H1 (cell line): ENCODE measurements around the gene DDR1. TPM values are rescaled to one million over a fixed set of nuclear protein-coding genes. Genes with fewer than 3 reads are reported as not detected.

Experiments used
- CTCF ChIA-PET: fragments of 300-600 bp; sonication (Branson Sonifier 250); formaldehyde crosslinking; loops from one replicate; lab custom pipeline; 2021; ENCODE audit not compliant: partially characterized antibody; lab: Charles Lee
- POLR2A ChIA-PET: fragments of 300-600 bp; sonication (Branson Sonifier 250); formaldehyde crosslinking; loops from one replicate; lab custom pipeline; 2021; ENCODE audit warnings: inconsistent platforms; ENCODE audit not compliant: partially characterized antibody; lab: Charles Lee
- DNase-seq, 2 experiments: peaks; one replicate each; pipeline versions ENCODE4 v3.0.0 to v3.0.0-alpha.2; 2010 to 2022; ENCODE audit warnings: low spot score in 2 of 2, low read depth in 1 of 2, mixed read lengths in 1 of 2
- FAIRE-seq: peaks from 2 replicates; lab custom pipeline; 2011; peaks lifted over from hg19 to GRCh38; lab: Jason Lieb, UNC
- H2AFZ ChIP-seq: 2 replicates; pipeline ENCODE4 v1.8.1; 2012; ENCODE audit warnings: low read length, inconsistent platforms
- H2AK5ac ChIP-seq: 2 replicates; pipeline ENCODE4 v1.6.1; 2013; ENCODE audit warnings: low read depth, low read length
- H2BK120ac ChIP-seq: replicated peaks from 2 replicates; pipeline ENCODE3; 2013; ENCODE audit warnings: low read depth, low read length, inconsistent platforms
- H2BK12ac ChIP-seq: 2 replicates; pipeline ENCODE4 v1.6.1; 2013; ENCODE audit warnings: low read depth, low read length
- H2BK15ac ChIP-seq: 2 replicates; pipeline ENCODE4 v1.6.1; 2013; ENCODE audit warnings: low read length
- H2BK20ac ChIP-seq: 2 replicates; pipeline ENCODE4 v1.6.1; 2013; ENCODE audit warnings: low read length
- H2BK5ac ChIP-seq: 2 replicates; pipeline ENCODE4 v1.6.1; 2013; ENCODE audit warnings: low read depth, low read length
- H3K14ac ChIP-seq: 2 replicates; pipeline ENCODE4 v1.6.1; 2013; ENCODE audit warnings: inconsistent platforms; ENCODE audit not compliant: insufficient read length
- H3K18ac ChIP-seq: 2 replicates; pipeline ENCODE4 v1.6.1; 2013; ENCODE audit warnings: low read length; ENCODE audit errors: extremely low read depth
- H3K23ac ChIP-seq: 2 replicates; pipeline ENCODE4 v1.6.1; 2013; ENCODE audit warnings: inconsistent platforms; ENCODE audit not compliant: insufficient read length
- H3K23me2 ChIP-seq: 2 replicates; pipeline ENCODE4 v1.6.1; 2013; ENCODE audit warnings: low read depth, low read length
- H3K27ac ChIP-seq: 2 replicates; pipeline ENCODE4 v1.6.1; 2011; ENCODE audit warnings: low read depth, low read length, inconsistent platforms
- H3K27me3 ChIP-seq, 4 experiments: replicated peaks in 1 of 4; 1 replicate in 1 of 4; 2 replicates in 3 of 4; pipeline versions ENCODE4 v1.6.1 to v1.8.1; 2011 to 2013; ENCODE audit warnings: low read length in 3 of 4, mild to moderate bottlenecking in 3 of 4, inconsistent platforms in 2 of 4, mixed read lengths in 2 of 4, moderate library complexity in 1 of 4; ENCODE audit not compliant: control insufficient read depth in 3 of 4, insufficient read depth in 3 of 4; ENCODE audit errors: extremely low read depth in 1 of 4
- H3K36me3 ChIP-seq, 4 experiments: 2 replicates each; pipeline versions ENCODE4 v1.6.1 to v1.8.1; 2011 to 2013; ENCODE audit warnings: mild to moderate bottlenecking in 4 of 4, low read length in 3 of 4, moderate library complexity in 2 of 4, control low read depth in 1 of 4, inconsistent platforms in 1 of 4; ENCODE audit not compliant: insufficient read depth in 4 of 4, control insufficient read depth in 2 of 4
- H3K4ac ChIP-seq: replicated peaks from 2 replicates; pipeline ENCODE3; 2013; ENCODE audit warnings: low read length, low read depth, mixed read lengths, inconsistent platforms; ENCODE audit not compliant: insufficient read length
- H3K4me1 ChIP-seq, 4 experiments: replicated peaks in 1 of 4; 1 replicate in 1 of 4; 2 replicates in 3 of 4; pipeline versions ENCODE4 v1.6.1 to v1.8.1; 2011 to 2013; ENCODE audit warnings: low read length in 3 of 4, inconsistent platforms in 2 of 4, mixed read lengths in 1 of 4; ENCODE audit not compliant: insufficient read depth in 4 of 4, control insufficient read depth in 3 of 4
- H3K4me2 ChIP-seq, 2 experiments: 2 replicates each; pipeline versions ENCODE4 v1.6.1 to v1.8.1; 2011 to 2013; ENCODE audit warnings: low read depth in 2 of 2, low read length in 2 of 2, control low read depth in 1 of 2, inconsistent platforms in 1 of 2, mild to moderate bottlenecking in 1 of 2; ENCODE audit not compliant: insufficient read depth in 1 of 2
- H3K4me3 ChIP-seq, 4 experiments: fragments of 200-600, 300-600 bp in 1 of 4; sonication (generic), shearing (Covaris generic), sonication (Bioruptor Twin) in 1 of 4; 2 replicates each; pipeline versions ENCODE4 v1.5.1 to v1.8.1; 2011 to 2016; ENCODE audit warnings: low read length in 4 of 4, low read depth in 3 of 4, control low read depth in 2 of 4, inconsistent platforms in 2 of 4, mild to moderate bottlenecking in 2 of 4, mixed read lengths in 1 of 4, moderate library complexity in 1 of 4; ENCODE audit not compliant: insufficient read depth in 2 of 4; ENCODE audit errors: extremely low read depth in 1 of 4
- H3K56ac ChIP-seq: replicated peaks from 2 replicates; pipeline ENCODE3; 2013; ENCODE audit warnings: low read depth, mild to moderate bottlenecking, mixed read lengths, low read length, inconsistent platforms; ENCODE audit not compliant: insufficient read length
- H3K79me1 ChIP-seq: 2 replicates; pipeline ENCODE4 v1.6.1; 2013; ENCODE audit warnings: low read depth, low read length, control low read depth
- H3K79me2 ChIP-seq, 2 experiments: 2 replicates each; pipeline versions ENCODE4 v1.6.1 to v1.8.1; 2012 to 2013; ENCODE audit warnings: low read length in 2 of 2, mild to moderate bottlenecking in 2 of 2, inconsistent platforms in 1 of 2; ENCODE audit not compliant: insufficient read depth in 2 of 2, control insufficient read depth in 1 of 2
- H3K9ac ChIP-seq, 4 experiments: replicated peaks in 1 of 4; 1 replicate in 1 of 4; 2 replicates in 3 of 4; pipeline versions ENCODE4 v1.6.1 to v1.8.1; 2011 to 2013; ENCODE audit warnings: low read depth in 3 of 4, low read length in 3 of 4, control low read depth in 2 of 4, mild to moderate bottlenecking in 2 of 4, moderate library complexity in 2 of 4, inconsistent platforms in 1 of 4; ENCODE audit errors: extremely low read depth in 1 of 4
- H3K9me3 ChIP-seq, 2 experiments: 2 replicates each; pipeline versions ENCODE4 v1.6.1 to v1.8.1; 2012 to 2013; ENCODE audit warnings: mild to moderate bottlenecking in 2 of 2, moderate library complexity in 2 of 2, control low read depth in 1 of 2, inconsistent platforms in 1 of 2, low read depth in 1 of 2, low read length in 1 of 2, mixed read lengths in 1 of 2; ENCODE audit not compliant: insufficient read depth in 2 of 2
- H4K20me1 ChIP-seq, 2 experiments: replicated peaks in 1 of 2; 2 replicates each; pipeline versions ENCODE3 to v1.8.1; 2011 to 2013; ENCODE audit warnings: inconsistent platforms in 2 of 2, low read length in 2 of 2, mild to moderate bottlenecking in 1 of 2; ENCODE audit not compliant: insufficient read depth in 2 of 2, control insufficient read depth in 1 of 2
- H4K5ac ChIP-seq: 2 replicates; pipeline ENCODE4 v1.6.1; 2013; ENCODE audit warnings: low read length, low read depth, mixed read lengths, inconsistent platforms; ENCODE audit not compliant: insufficient read length
- H4K8ac ChIP-seq: 2 replicates; pipeline ENCODE4 v1.8.0; 2013; ENCODE audit warnings: mild to moderate bottlenecking, moderate library complexity, low read length, inconsistent platforms; ENCODE audit not compliant: insufficient read depth; ENCODE audit errors: extremely low read depth
- H4K91ac ChIP-seq: replicated peaks from 2 replicates; pipeline ENCODE3; 2013; ENCODE audit warnings: low read length, mixed read lengths, inconsistent platforms; ENCODE audit not compliant: insufficient read length
- BACH1 ChIP-seq: IDR thresholded peaks from 2 replicates; pipeline ENCODE4 v1.6.1; 2012; ENCODE audit warnings: low read length, improper control_type of control experiment
- CHD2 ChIP-seq: IDR thresholded peaks from 2 replicates; pipeline ENCODE4 v1.6.1; 2012; ENCODE audit warnings: low read length, improper control_type of control experiment
- CTBP2 ChIP-seq: IDR thresholded peaks from 2 replicates; pipeline ENCODE4 v1.7.0; 2011; ENCODE audit warnings: borderline replicate concordance, mild to moderate bottlenecking, moderate library complexity, mixed read lengths, low read length; ENCODE audit not compliant: insufficient read depth, insufficient read length
- EZH2 ChIP-seq: fragments of 200-600 bp; sonication (generic); IDR thresholded peaks from 2 replicates; pipeline ENCODE4 v1.7.1; 2012; ENCODE audit warnings: low read depth, mild to moderate bottlenecking, moderate library complexity, low read length, inconsistent platforms; ENCODE audit not compliant: severe bottlenecking
- GTF2F1 ChIP-seq: IDR thresholded peaks from 2 replicates; pipeline ENCODE4 v1.6.1; 2012; ENCODE audit warnings: low read depth, low read length, improper control_type of control experiment, borderline replicate concordance
- KDM1A ChIP-seq: fragments of 200-600, 300-600 bp; sonication (generic); IDR thresholded peaks from 2 replicates; pipeline ENCODE4 v1.7.1; 2016; ENCODE audit warnings: mild to moderate bottlenecking, low read length, borderline replicate concordance
- MAFK ChIP-seq: IDR thresholded peaks from 2 replicates; pipeline ENCODE4 v1.6.1; 2012; ENCODE audit warnings: low read depth, mild to moderate bottlenecking, improper control_type of control experiment, low read length
- POLR2A ChIP-seq, 2 experiments: IDR thresholded peaks; 1 replicate in 1 of 2; 2 replicates in 1 of 2; pipeline ENCODE4 v1.6.1; 2011; ENCODE audit warnings: low read depth in 2 of 2, low read length in 2 of 2, mild to moderate bottlenecking in 2 of 2; ENCODE audit errors: control extremely low read depth in 1 of 2
- SIX5 ChIP-seq: IDR thresholded peaks from 2 replicates; pipeline ENCODE4 v1.6.1; 2011; ENCODE audit warnings: mild to moderate bottlenecking, low read depth, low read length
- TEAD4 ChIP-seq: IDR thresholded peaks from 2 replicates; pipeline ENCODE4 v1.6.1; 2012; ENCODE audit warnings: low read depth, low read length, inconsistent platforms, mixed read lengths
- YY1 ChIP-seq: IDR thresholded peaks from 2 replicates; pipeline ENCODE4 v1.6.1; 2011; ENCODE audit warnings: low read depth, mild to moderate bottlenecking, low read length
- ZNF274 ChIP-seq: IDR thresholded peaks from 2 replicates; pipeline ENCODE4 v1.7.0; 2012; ENCODE audit warnings: low read length, borderline replicate concordance; ENCODE audit errors: extremely low read depth
- WGBS, 2 experiments: shearing (Covaris generic) in 1 of 2; methylation state at CpG; one replicate each; pipeline versions ENCODE4 v1.1.6 to v1.1.7; 2013 to 2015; ENCODE audit warnings: low lambda C conversion rate in 2 of 2, mixed read lengths in 2 of 2, inconsistent platforms in 1 of 2, low coverage in 1 of 2, missing lambda C conversion rate in 1 of 2; ENCODE audit not compliant: insufficient replicate concordance in 2 of 2, insufficient coverage in 1 of 2, insufficient read length in 1 of 2; ENCODE audit errors: extremely low coverage in 1 of 2, missing lambda C conversion rate in 1 of 2; 5-methylcytosine and 5-hydroxymethylcytosine counted together
- polyA plus RNA-seq, 7 experiments: library from polyadenylated mRNA; depleted of rRNA in 3 of 7; stranded (reverse) in 5 of 7; unstranded in 2 of 7; fragments of >200 nt in 5 of 7; fragments of 200-250 nt in 2 of 7; gene quantifications; 1 replicate in 5 of 7; 2 replicates in 1 of 7; 4 replicates in 1 of 7; pipeline versions ENCODE4 v1.2.1 to v1.2.3, GENCODE V29; 2011 to 2013; ENCODE audit warnings: missing spikeins in 2 of 7, mixed read lengths in 2 of 7
- total RNA-seq: library from RNA; stranded (reverse); fragmentation: NEBNext Ultra II Directional; extraction: Animal tissue kit (Norgen Biotek cat#: 25700); gene quantifications from 2 replicates; pipeline ENCODE4 v1.2.1, GENCODE V29; 2021
- TF ChIP-seq, protein P1 (sequence below): IDR thresholded peaks from 2 replicates; pipeline ENCODE4 v1.6.1; 2011; ENCODE audit warnings: low read depth, mild to moderate bottlenecking, low read length; ENCODE audit not compliant: insufficient read depth
- TF ChIP-seq, protein P2 (sequence below): IDR thresholded peaks from 2 replicates; pipeline ENCODE4 v1.6.1; 2012; ENCODE audit warnings: inconsistent platforms

Gene DDR1
- total and polyA plus RNA-seq, 2 of the 8 experiments (the other 6 are each of a cell fraction or from before 2014, with no cell fraction given) = 99.4 to 181 TPM

DNA sequence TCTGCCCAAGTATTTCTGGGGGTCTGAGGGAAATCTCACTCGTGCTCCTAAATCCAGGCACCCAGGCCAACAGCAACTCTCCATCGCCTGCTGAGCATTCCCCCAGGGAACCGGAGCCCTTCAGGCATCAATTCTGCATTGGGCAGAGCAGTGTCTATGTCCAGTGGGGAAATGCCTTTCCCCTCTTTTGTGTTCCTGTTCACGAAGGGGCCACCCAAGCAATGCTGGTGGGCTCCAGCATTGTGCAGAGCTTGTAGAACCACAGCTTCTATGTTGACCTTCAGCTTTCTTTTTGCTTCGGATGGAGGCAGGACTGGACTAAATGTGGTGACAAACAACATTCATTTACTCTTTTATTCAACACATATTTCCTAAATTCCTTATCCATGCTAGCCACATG, 27.2 kb upstream of the DDR1 start:
- no peak overlapping the region for H3K4me2 ChIP-seq
- H4K91ac ChIP-seq = no peak overlapping the region
- DNase-seq = no peak
- H4K8ac ChIP-seq = no peak overlapping the region
- ChIA-PET CTCF (interaction anchor here (1.5 to 3.1 kb wide), 5 partner anchors 10 to 29 kb away, joined by 3 to 14 read pairs (median 6); no protein-coding TSS in a partner anchor), POLR2A (interaction anchor here (1.3 to 3.6 kb wide), 3 partner anchors 9 to 13 kb away, joined by 3 to 23 read pairs (median 6); no protein-coding TSS in a partner anchor)
- 89% methylated on average over 5 of the region's 5 CpGs; no CpG with 5 or more reads in 1 of the 2 experiments for WGBS, 2 experiments
- no peaks in the 10 kb centered on the region for H4K20me1 ChIP-seq
- H3K27me3 ChIP-seq = no peaks in the 10 kb centered on the region
- H2BK12ac ChIP-seq = no peak overlapping the region
- no peak overlapping the region for H2BK20ac ChIP-seq
- H3K79me1 ChIP-seq = no peaks in the 10 kb centered on the region
- no peak overlapping the region for H3K23ac ChIP-seq
- H2AK5ac ChIP-seq = no peak overlapping the region
- H3K27ac ChIP-seq = no peak overlapping the region
- H2AFZ ChIP-seq = no peak overlapping the region
- H3K4me3 ChIP-seq = no peak overlapping the region
- H3K23me2 ChIP-seq = no peaks in the 10 kb centered on the region
- no peak overlapping the region for H2BK120ac ChIP-seq
- no peak overlapping the region for H3K18ac ChIP-seq
- peaks cover 16 to 24% of the 10 kb centered on the region in 2 experiments for H3K9me3 ChIP-seq
- H3K4ac ChIP-seq = no peak overlapping the region
- no peaks in the 10 kb centered on the region for H3K36me3 ChIP-seq
- H3K56ac ChIP-seq = no peak overlapping the region
- no peak overlapping the region for H3K14ac ChIP-seq
- no peak overlapping the region for H3K9ac ChIP-seq
- no peak overlapping the region for H2BK15ac ChIP-seq
- no peak overlapping the region for H4K5ac ChIP-seq
- no peaks in the 10 kb centered on the region for H3K79me2 ChIP-seq
- no peak for FAIRE-seq
- H2BK5ac ChIP-seq = no peak overlapping the region
- H3K4me1 ChIP-seq = peaks cover 0 to 3% (median 2%) of the 10 kb centered on the region in 4 experiments; a peak in 2 of 7 replicates
- TF ChIP-seq CHD2 = no peak
- no peak for TF ChIP-seq BACH1
- no peak for TF ChIP-seq GTF2F1
- TF ChIP-seq, protein P1, sequence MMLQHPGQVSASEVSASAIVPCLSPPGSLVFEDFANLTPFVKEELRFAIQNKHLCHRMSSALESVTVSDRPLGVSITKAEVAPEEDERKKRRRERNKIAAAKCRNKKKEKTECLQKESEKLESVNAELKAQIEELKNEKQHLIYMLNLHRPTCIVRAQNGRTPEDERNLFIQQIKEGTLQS = no peak
- TF ChIP-seq EZH2 = no peak
- TF ChIP-seq TEAD4 = no peak
- TF ChIP-seq SIX5 = no peak
- TF ChIP-seq, protein P2, sequence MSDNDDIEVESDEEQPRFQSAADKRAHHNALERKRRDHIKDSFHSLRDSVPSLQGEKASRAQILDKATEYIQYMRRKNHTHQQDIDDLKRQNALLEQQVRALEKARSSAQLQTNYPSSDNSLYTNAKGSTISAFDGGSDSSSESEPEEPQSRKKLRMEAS = no peak
- no peak for TF ChIP-seq POLR2A (IDR thresholded peaks at IDR 0.05; ENCODE audit: control extremely low read depth in 1 of 2, low read depth in 2 of 2, low read length in 2 of 2)
- TF ChIP-seq KDM1A = no peak
- TF ChIP-seq MAFK = no peak
- TF ChIP-seq ZNF274 = no peak
- TF ChIP-seq YY1 = no peak
- no peak for TF ChIP-seq CTBP2
